ENCODE measurements around the gene CXCL10. TPM values are rescaled to one million over a fixed set of nuclear protein-coding genes. Genes with fewer than 3 reads are reported as not detected.

CXCL10 gene
- 0.32 to 0.44 TPM in 2 of 3 replicates, not detected in the other for total RNA-seq

DNA sequence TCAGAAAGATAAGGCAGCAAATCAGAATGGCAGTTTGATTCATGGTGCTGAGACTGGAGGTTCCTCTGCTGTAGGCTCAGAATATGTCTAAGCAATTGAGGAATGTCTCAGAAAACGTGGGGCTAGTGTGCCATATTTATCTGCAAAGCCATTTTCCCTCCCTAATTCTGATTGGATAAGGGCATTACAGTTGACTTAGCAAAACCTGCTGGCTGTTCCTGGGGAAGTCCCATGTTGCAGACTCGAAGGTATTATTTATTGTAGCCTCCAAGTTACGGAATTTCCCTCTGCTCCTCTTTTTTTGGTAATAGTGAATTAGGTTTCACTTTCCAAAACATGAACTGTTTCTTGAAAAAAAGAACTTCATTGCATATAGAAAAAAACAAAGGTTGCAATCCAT, at the start of gene CXCL10:
CXCL10 (minus strand) TSS at position 109 of the 400 bp plus-strand sequence; CDS start at position 43, 66 bp downstream.
- H3K9me3 Mint-ChIP-seq, result no peaks in the 10 kb centered on the region
- TF ChIP-seq, protein P1, sequence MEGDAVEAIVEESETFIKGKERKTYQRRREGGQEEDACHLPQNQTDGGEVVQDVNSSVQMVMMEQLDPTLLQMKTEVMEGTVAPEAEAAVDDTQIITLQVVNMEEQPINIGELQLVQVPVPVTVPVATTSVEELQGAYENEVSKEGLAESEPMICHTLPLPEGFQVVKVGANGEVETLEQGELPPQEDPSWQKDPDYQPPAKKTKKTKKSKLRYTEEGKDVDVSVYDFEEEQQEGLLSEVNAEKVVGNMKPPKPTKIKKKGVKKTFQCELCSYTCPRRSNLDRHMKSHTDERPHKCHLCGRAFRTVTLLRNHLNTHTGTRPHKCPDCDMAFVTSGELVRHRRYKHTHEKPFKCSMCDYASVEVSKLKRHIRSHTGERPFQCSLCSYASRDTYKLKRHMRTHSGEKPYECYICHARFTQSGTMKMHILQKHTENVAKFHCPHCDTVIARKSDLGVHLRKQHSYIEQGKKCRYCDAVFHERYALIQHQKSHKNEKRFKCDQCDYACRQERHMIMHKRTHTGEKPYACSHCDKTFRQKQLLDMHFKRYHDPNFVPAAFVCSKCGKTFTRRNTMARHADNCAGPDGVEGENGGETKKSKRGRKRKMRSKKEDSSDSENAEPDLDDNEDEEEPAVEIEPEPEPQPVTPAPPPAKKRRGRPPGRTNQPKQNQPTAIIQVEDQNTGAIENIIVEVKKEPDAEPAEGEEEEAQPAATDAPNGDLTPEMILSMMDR (IDR thresholded peaks at IDR 0.05; ENCODE audit: unreplicated experiment), result no peak
- no peak for DNase-seq (ENCODE audit: low spot score in 2 of 2, unreplicated experiment in 2 of 2)
- H3K27ac Mint-ChIP-seq, result no peak within 1 kb of the TSS
- peaks cover 14% of the 10 kb centered on the region for H3K4me1 Mint-ChIP-seq
- H3K36me3 Mint-ChIP-seq, result no peaks in the 10 kb centered on the region
- H3K27me3 Mint-ChIP-seq (ENCODE audit: low read depth), result peaks cover 6% of the 10 kb centered on the region
- no peak within 1 kb of the TSS for H3K4me3 Mint-ChIP-seq

DNA sequence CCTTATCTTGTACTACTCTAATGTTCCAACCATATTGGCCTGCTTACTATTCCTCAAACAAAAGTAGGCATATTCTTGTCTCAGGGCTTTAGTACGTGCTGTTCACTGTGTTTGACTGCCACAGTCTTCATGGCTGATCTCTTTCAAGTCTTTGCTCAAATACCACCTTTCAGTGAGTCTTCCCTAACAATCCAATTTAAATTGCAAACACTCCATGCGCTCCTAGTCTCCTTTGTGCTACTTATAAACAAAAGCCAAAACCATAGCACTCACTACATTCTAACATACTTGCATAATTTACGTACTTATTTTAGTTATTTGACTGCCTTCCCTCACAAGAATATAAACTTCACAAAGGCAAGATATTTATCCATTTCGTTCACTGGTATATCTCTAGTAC, 49.5 kb upstream of the CXCL10 start:
- no peak overlapping the region for H3K27ac Mint-ChIP-seq
- H3K4me1 Mint-ChIP-seq, result no peaks in the 10 kb centered on the region
- TF ChIP-seq, protein P1 (IDR thresholded peaks at IDR 0.05; ENCODE audit: unreplicated experiment), result no peak
- no peaks in the 10 kb centered on the region for H3K9me3 Mint-ChIP-seq
- H3K4me3 Mint-ChIP-seq, result no peak overlapping the region
- no peak for DNase-seq (ENCODE audit: low spot score in 2 of 2, unreplicated experiment in 2 of 2)
- no peaks in the 10 kb centered on the region for H3K27me3 Mint-ChIP-seq (ENCODE audit: low read depth)
- no peaks in the 10 kb centered on the region for H3K36me3 Mint-ChIP-seq

DNA sequence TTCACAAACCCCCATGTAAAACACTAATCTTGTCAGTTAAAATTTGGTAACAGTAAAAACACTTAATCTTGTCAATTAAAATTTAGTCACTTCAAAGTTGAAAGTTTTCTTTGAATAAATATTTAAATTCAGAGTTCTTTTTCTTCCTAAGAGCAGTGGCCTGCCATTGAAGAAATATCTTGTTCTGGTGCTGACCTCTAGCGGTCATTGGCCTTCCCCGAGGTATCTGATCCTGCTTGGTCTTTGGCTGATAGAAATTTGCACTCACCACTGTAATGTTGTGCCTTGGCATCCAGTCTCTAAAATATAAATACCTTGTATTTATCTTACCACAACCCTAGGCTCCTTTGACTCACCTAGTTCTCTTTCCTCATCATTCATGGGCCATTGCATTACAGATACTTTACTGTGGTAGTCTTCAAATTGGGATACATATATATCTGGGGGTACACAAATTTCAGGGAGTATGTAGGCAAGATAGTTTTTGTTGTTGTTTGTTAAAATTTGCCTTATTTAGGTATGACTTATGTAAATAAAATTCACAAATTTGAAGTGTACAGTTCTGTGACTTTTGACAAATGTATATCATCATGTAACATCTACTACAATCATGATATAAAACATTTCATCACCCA, 44.5 kb upstream of the CXCL10 start:
- peak; percentile 32 to 73 for DNase-seq (ENCODE audit: low spot score in 2 of 2, unreplicated experiment in 2 of 2)
- Mint-ChIP-seq H3K9me3 (no peaks in the 10 kb centered on the region), H3K36me3 (no peaks in the 10 kb centered on the region), H3K27ac (no peak overlapping the region), H3K27me3 (ENCODE audit: low read depth) (no peaks in the 10 kb centered on the region), H3K4me3 (no peak overlapping the region), H3K4me1 (no peaks in the 10 kb centered on the region)
- TF ChIP-seq, protein P1 (IDR thresholded peaks at IDR 0.05; ENCODE audit: unreplicated experiment), result peak; percentile 78

DNA sequence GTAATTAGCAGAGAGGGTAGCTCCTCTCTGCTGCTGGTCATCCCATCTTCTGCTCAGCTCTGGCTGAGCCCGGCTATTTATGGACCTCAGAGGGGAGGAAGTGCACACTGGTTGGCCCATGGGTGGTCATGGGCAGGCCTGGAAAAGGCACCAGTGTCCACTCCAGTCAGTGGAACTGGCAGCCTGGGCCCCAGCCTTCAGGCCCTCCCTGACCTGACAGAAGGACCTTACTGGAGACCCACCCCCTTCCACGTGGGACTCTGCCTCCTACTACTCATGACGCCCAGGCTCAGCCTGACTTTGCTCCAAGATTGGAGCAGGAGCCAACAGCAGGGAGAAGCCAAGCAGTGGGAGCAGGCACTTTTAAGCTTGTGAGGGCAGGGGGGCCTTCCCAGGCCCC, 43.2 kb upstream of the CXCL10 start:
- Mint-ChIP-seq H3K36me3 (no peaks in the 10 kb centered on the region), H3K4me3 (no peak overlapping the region), H3K9me3 (no peaks in the 10 kb centered on the region), H3K4me1 (peaks cover 5% of the 10 kb centered on the region), H3K27me3 (ENCODE audit: low read depth) (no peaks in the 10 kb centered on the region), H3K27ac (no peak overlapping the region)
- TF ChIP-seq, protein P1 (IDR thresholded peaks at IDR 0.05; ENCODE audit: unreplicated experiment), result no peak
- DNase-seq (ENCODE audit: low spot score in 2 of 2, unreplicated experiment in 2 of 2), result no peak

DNA sequence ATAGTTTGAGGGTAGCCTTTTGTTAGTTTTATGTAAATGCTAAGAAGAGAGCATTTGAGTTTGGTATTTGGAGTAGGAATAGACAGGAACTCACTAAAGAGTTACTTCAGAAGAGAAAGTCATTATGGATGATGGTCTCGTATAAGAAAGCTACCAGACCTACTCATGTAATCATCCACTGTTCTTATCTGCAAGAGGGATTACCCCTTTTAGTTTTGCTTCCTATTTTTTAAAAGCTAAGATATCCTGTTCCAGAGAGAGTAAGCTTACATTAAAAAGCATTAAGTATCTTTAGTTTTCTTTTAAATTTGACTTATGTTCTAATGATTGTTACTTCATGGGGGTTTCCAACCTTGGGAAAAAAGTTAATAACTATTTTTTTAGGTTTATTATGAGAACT, 38.7 kb upstream of the CXCL10 start:
- TF ChIP-seq, protein P1 (IDR thresholded peaks at IDR 0.05; ENCODE audit: unreplicated experiment), result no peak
- Mint-ChIP-seq H3K27ac (no peak overlapping the region), H3K27me3 (ENCODE audit: low read depth) (peaks cover 12% of the 10 kb centered on the region), H3K4me3 (no peak overlapping the region), H3K36me3 (no peaks in the 10 kb centered on the region), H3K4me1 (peaks cover 10% of the 10 kb centered on the region), H3K9me3 (no peaks in the 10 kb centered on the region)
- no peak for DNase-seq (ENCODE audit: low spot score in 2 of 2, unreplicated experiment in 2 of 2)
